CD14-positive monocyte (primary cell): ENCODE measurements around the gene ZFHX2. TPM values are rescaled to one million over a fixed set of nuclear protein-coding genes. Genes with fewer than 3 reads are reported as not detected.

Experiments
- DNase-seq, 3 donors: peaks; one replicate each; pipeline ENCODE4 v3.0.0-alpha.2; 2011 to 2022
- H2AFZ ChIP-seq: 2 replicates; pipeline ENCODE4 v1.6.0; 2012; ENCODE audit warnings: mild to moderate bottlenecking, low read depth, low read length, inconsistent platforms; ENCODE audit not compliant: insufficient read depth, poor library complexity, severe bottlenecking
- H3K27ac ChIP-seq, 2 donors: 1 replicate in 1 of 2; 2 replicates in 1 of 2; pipeline ENCODE4 v1.5.1; 2012 to 2013; ENCODE audit warnings: low read length in 2 of 2, control low read depth in 1 of 2, inconsistent platforms in 1 of 2, low read depth in 1 of 2, mild to moderate bottlenecking in 1 of 2
- H3K27me3 ChIP-seq, 2 donors: one replicate each; pipeline versions ENCODE4 v1.6.0 to v1.6.1; 2011 to 2013; ENCODE audit warnings: low read length in 2 of 2; ENCODE audit not compliant: control insufficient read depth in 2 of 2, insufficient read depth in 2 of 2
- H3K36me3 ChIP-seq, 2 donors: replicated peaks in 1 of 2; 1 replicate in 1 of 2; 2 replicates in 1 of 2; pipeline versions ENCODE4 v1.5.1 to v1.6.1; 2012 to 2013; ENCODE audit warnings: low read length in 2 of 2, control low read depth in 1 of 2, inconsistent platforms in 1 of 2, mild to moderate bottlenecking in 1 of 2; ENCODE audit not compliant: insufficient read depth in 2 of 2, control insufficient read depth in 1 of 2
- H3K4me1 ChIP-seq, 2 donors: 1 replicate in 1 of 2; 2 replicates in 1 of 2; pipeline versions ENCODE4 v1.5.1 to v1.6.1; 2012 to 2013; ENCODE audit warnings: low read length in 2 of 2, control low read depth in 1 of 2, inconsistent platforms in 1 of 2, mild to moderate bottlenecking in 1 of 2, moderate library complexity in 1 of 2; ENCODE audit not compliant: insufficient read depth in 2 of 2, control insufficient read depth in 1 of 2
- H3K4me2 ChIP-seq: replicated peaks from 2 replicates; pipeline ENCODE3; 2012; ENCODE audit warnings: low read length, moderate library complexity, mild to moderate bottlenecking; ENCODE audit not compliant: poor library complexity, severe bottlenecking; ENCODE audit errors: extremely low read depth
- H3K4me3 ChIP-seq, 3 experiments: fragments of 200-600 bp in 1 of 3; sonication (generic) in 1 of 3; replicated peaks in 1 of 3; 1 replicate in 2 of 3; 2 replicates in 1 of 3; pipeline ENCODE4 v1.5.1; 2011 to 2013; ENCODE audit warnings: low read length in 3 of 3, mild to moderate bottlenecking in 3 of 3, control low read depth in 2 of 3, low read depth in 2 of 3, inconsistent platforms in 1 of 3, moderate library complexity in 1 of 3
- H3K79me2 ChIP-seq: 2 replicates; pipeline ENCODE4 v1.6.0; 2012; ENCODE audit warnings: mild to moderate bottlenecking, control low read depth, inconsistent platforms, low read length, moderate library complexity; ENCODE audit not compliant: insufficient read depth
- H3K9ac ChIP-seq: 2 replicates; pipeline ENCODE4 v1.6.0; 2017; ENCODE audit warnings: low read length, mild to moderate bottlenecking; ENCODE audit not compliant: insufficient read depth, poor library complexity, severe bottlenecking
- H3K9me3 ChIP-seq, 2 donors: replicated peaks in 1 of 2; 1 replicate in 1 of 2; 2 replicates in 1 of 2; pipeline versions ENCODE4 v1.5.1 to v1.6.1; 2012 to 2013; ENCODE audit warnings: low read length in 2 of 2, control low read depth in 1 of 2; ENCODE audit not compliant: control insufficient read depth in 1 of 2, insufficient read depth in 1 of 2
- H4K20me1 ChIP-seq: 2 replicates; pipeline ENCODE4 v1.6.0; 2012; ENCODE audit warnings: mild to moderate bottlenecking, low read length, control low read depth, moderate library complexity; ENCODE audit not compliant: insufficient read depth
- H3K27ac Mint-ChIP-seq, 7 donors: one replicate each; pipeline ENCODE4 v1.8.0; 2020; ENCODE audit warnings: mild to moderate bottlenecking in 7 of 7, mixed read lengths in 7 of 7, moderate library complexity in 6 of 7, inconsistent platforms in 2 of 7
- H3K27me3 Mint-ChIP-seq, 3 donors: one replicate each; pipeline ENCODE4 v1.8.0; 2021 to 2022; ENCODE audit warnings: low read depth in 3 of 3, mild to moderate bottlenecking in 3 of 3, mixed read lengths in 3 of 3, moderate library complexity in 3 of 3, inconsistent platforms in 1 of 3
- H3K36me3 Mint-ChIP-seq, 2 donors: one replicate each; pipeline ENCODE4 v1.8.0; 2020; ENCODE audit warnings: mixed read lengths in 2 of 2, inconsistent platforms in 1 of 2, mild to moderate bottlenecking in 1 of 2
- H3K4me1 Mint-ChIP-seq: one replicate; pipeline ENCODE4 v1.8.0; 2020; ENCODE audit warnings: mild to moderate bottlenecking, mixed read lengths
- H3K4me3 Mint-ChIP-seq, 2 donors: one replicate each; pipeline ENCODE4 v1.8.0; 2020; ENCODE audit warnings: mild to moderate bottlenecking in 2 of 2, mixed read lengths in 2 of 2, moderate library complexity in 1 of 2
- H3K9me3 Mint-ChIP-seq, 7 donors: one replicate each; pipeline ENCODE4 v1.8.0; 2020 to 2022; ENCODE audit warnings: mixed read lengths in 7 of 7, mild to moderate bottlenecking in 6 of 7, moderate library complexity in 6 of 7, inconsistent platforms in 2 of 7
- CTCF ChIP-seq: fragments of 200-600 bp; IDR thresholded peaks from one replicate; pipeline ENCODE4 v1.8.0; 2022; ENCODE audit warnings: antibody characterized with exemption, mild to moderate bottlenecking
- WGBS: methylation state at CpG from one replicate; pipeline ENCODE4 v1.1.5; 2013; ENCODE audit warnings: missing lambda C conversion rate; ENCODE audit not compliant: insufficient coverage; 5-methylcytosine and 5-hydroxymethylcytosine counted together
- intact Hi-C, 2 donors: fragments of 100-400 bp; cut with micrococcal nuclease; formaldehyde crosslinking; loops; one replicate each; pipeline versions ENCODE4 v1.15.0 to v1.15.1; 2023
- polyA plus RNA-seq, 3 donors: library from polyadenylated mRNA; depleted of rRNA in 1 of 3; unstranded in 2 of 3; stranded (reverse) in 1 of 3; fragments of 300-500 nt in 2 of 3; fragments of >200 nt in 1 of 3; fragmentation: Illumina TruSeq in 2 of 3; gene quantifications; 1 replicate in 2 of 3; 2 replicates in 1 of 3; pipeline ENCODE4 v1.2.3, GENCODE V29; 2012 to 2021

ZFHX2 gene
- polyA plus RNA-seq, 3 donors: 0.01 to 0.07 TPM; not detected in 1

GRCh38 chr14:23539248-23540140 is 12.1 kb downstream of the ZFHX2 start:
- WGBS: 65% methylated on average over 6 of the region's 10 CpGs
- peaks cover 6 to 7% (median 7%) of the 10 kb centered on the region in 3 donors for H3K27me3 Mint-ChIP-seq
- no peaks in the 10 kb centered on the region for H3K9me3 ChIP-seq
- no peak overlapping the region for H3K9ac ChIP-seq
- H3K36me3 Mint-ChIP-seq: no peaks in the 10 kb centered on the region
- no peak overlapping the region for H3K4me2 ChIP-seq
- peak; percentile 94 for TF ChIP-seq CTCF
- H3K27me3 ChIP-seq: no peaks in the 10 kb centered on the region
- no peak overlapping the region for H3K4me3 ChIP-seq
- no peaks in the 10 kb centered on the region for H3K79me2 ChIP-seq
- peaks cover 4% of the 10 kb centered on the region for H3K4me1 Mint-ChIP-seq
- H2AFZ ChIP-seq: no peak overlapping the region
- intact Hi-C loops: no loop called here
- DNase-seq: peak; percentile 15 to 47 (median 43)
- no peaks in the 10 kb centered on the region for H3K36me3 ChIP-seq
- no peak overlapping the region for H3K27ac ChIP-seq
- H3K4me3 Mint-ChIP-seq: no peak overlapping the region
- H3K9me3 Mint-ChIP-seq: peaks cover 0 to 1% (median 0%) of the 10 kb centered on the region in 7 donors
- peaks cover 2 to 4% of the 10 kb centered on the region in 2 donors for H3K4me1 ChIP-seq
- H4K20me1 ChIP-seq: no peaks in the 10 kb centered on the region
- H3K27ac Mint-ChIP-seq: no peak overlapping the region

GRCh38 chr14:23538785-23539184 is 12.8 kb downstream of the ZFHX2 start:
- Mint-ChIP-seq H3K4me1 (no peaks in the 10 kb centered on the region), H3K9me3 (peaks cover 0 to 1% (median 0%) of the 10 kb centered on the region in 7 donors), H3K27ac (no peak overlapping the region), H3K27me3 (peaks cover 6 to 7% (median 7%) of the 10 kb centered on the region in 3 donors), H3K4me3 (no peak overlapping the region), H3K36me3 (no peaks in the 10 kb centered on the region)
- Histone ChIP-seq H3K79me2 (no peaks in the 10 kb centered on the region), H4K20me1 (no peaks in the 10 kb centered on the region), H3K27me3 (no peaks in the 10 kb centered on the region), H3K4me2 (no peak overlapping the region), H3K9ac (no peak overlapping the region), H2AFZ (no peak overlapping the region), H3K4me1 (no peaks in the 10 kb centered on the region), H3K9me3 (no peaks in the 10 kb centered on the region), H3K27ac (no peak overlapping the region), H3K36me3 (no peaks in the 10 kb centered on the region), H3K4me3 (no peak overlapping the region)
- 95% methylated on average over 5 of the region's 7 CpGs for WGBS
- no peak for DNase-seq
- intact Hi-C loops: no loop called here
- no peak for TF ChIP-seq CTCF
